Muscle of back (tissue), 13 donors: ENCODE data around the gene SLC35E1. TPM values are rescaled to one million over a fixed set of nuclear protein-coding genes. Genes with fewer than 3 reads are reported as not detected.
A peak's percentile ranks its signal among the peaks of the same experiment; 100 is the strongest.

Experiments
- DNase-seq, 3 donors: peaks; one replicate each; pipeline versions ENCODE4 v3.0.0 to v3.0.0-alpha.2; 2013
- long read RNA-seq, 9 donors: transcript quantifications; one replicate each; lab custom pipeline, GENCODE V29; 2026
- polyA plus RNA-seq, 10 donors: library from polyadenylated mRNA; unstranded; fragments of 120-200 nt; gene quantifications; one replicate each; pipeline ENCODE4 v1.2.1, GENCODE V29; 2013; ENCODE audit not compliant: insufficient read length in 10 of 10

Gene SLC35E1
- 10 to 100 TPM; 25.9 to 32.6 (median 29.9) TPM for polyA plus RNA-seq
- long read RNA-seq, donor 1, full-length matches to known transcripts, result 5 of 12 reads
- long read RNA-seq, donor 1, partial matches to known transcripts, result 7 of 12 reads
- long read RNA-seq, donor 1, other reads (novel, unspliced or antisense), result 0 of 12 reads
- long read RNA-seq, donor 2, full-length matches to known transcripts, result 11 of 11 reads
- long read RNA-seq, donor 2, partial matches to known transcripts, result 0 of 11 reads
- long read RNA-seq, donor 2, other reads (novel, unspliced or antisense), result 0 of 11 reads
- long read RNA-seq, donor 3, result 0 reads
- long read RNA-seq, donor 4, full-length matches to known transcripts, result 1 of 1 reads
- long read RNA-seq, donor 4, partial matches to known transcripts, result 0 of 1 reads
- long read RNA-seq, donor 4, other reads (novel, unspliced or antisense), result 0 of 1 reads
- long read RNA-seq, donor 5, full-length matches to known transcripts, result 11 of 11 reads
- long read RNA-seq, donor 5, partial matches to known transcripts, result 0 of 11 reads
- long read RNA-seq, donor 5, other reads (novel, unspliced or antisense), result 0 of 11 reads
- long read RNA-seq, donor 6, full-length matches to known transcripts, result 7 of 20 reads
- long read RNA-seq, donor 6, partial matches to known transcripts, result 13 of 20 reads
- long read RNA-seq, donor 6, other reads (novel, unspliced or antisense), result 0 of 20 reads
- long read RNA-seq, donor 7, full-length matches to known transcripts, result 11 of 19 reads
- long read RNA-seq, donor 7, partial matches to known transcripts, result 8 of 19 reads
- long read RNA-seq, donor 7, other reads (novel, unspliced or antisense), result 0 of 19 reads
- long read RNA-seq, donor 8, full-length matches to known transcripts, result 8 of 8 reads
- long read RNA-seq, donor 8, partial matches to known transcripts, result 0 of 8 reads
- long read RNA-seq, donor 8, other reads (novel, unspliced or antisense), result 0 of 8 reads
- long read RNA-seq, donor 9, result 0 reads

GRCh38 chr19:16572332-16573211 is at the start of gene SLC35E1:
Gene SLC35E1, minus strand, starts transcription at chr19:16572415. Its CDS starts 51 bp downstream, at chr19:16572364.
- DNase-seq, result peak; percentile 96 to 98 (median 96)

- no peak for DNase-seq
These were observed 49.1 kb upstream of the SLC35E1 start for GRCh38 chr19:16621165-16621800.

GRCh38 chr19:16620584-16620983 is 48.4 kb upstream of the SLC35E1 start:
- DNase-seq, result no peak

GRCh38 chr19:16620018-16620417 is 47.8 kb upstream of the SLC35E1 start:
- DNase-seq, result peak in 2 of 3 donors; percentile 26 to 28

GRCh38 chr19:16619457-16619856 is 47.2 kb upstream of the SLC35E1 start:
- DNase-seq, result no peak

GRCh38 chr19:16618248-16618647 is 46.0 kb upstream of the SLC35E1 start:
- no peak for DNase-seq

- DNase-seq, result no peak
These were observed 43.6 kb upstream of the SLC35E1 start for GRCh38 chr19:16615808-16616207.

- no peak for DNase-seq
These were observed 42.7 kb upstream of the SLC35E1 start for GRCh38 chr19:16614941-16615340.

GRCh38 chr19:16613841-16614240 is 41.6 kb upstream of the SLC35E1 start:
- DNase-seq, result no peak

- DNase-seq, result no peak
These were observed 40.4 kb upstream of the SLC35E1 start for GRCh38 chr19:16612636-16613035.

GRCh38 chr19:16611121-16611520 is 38.9 kb upstream of the SLC35E1 start:
- DNase-seq, result no peak

GRCh38 chr19:16609511-16610200 is 37.4 kb upstream of the SLC35E1 start:
- DNase-seq, result no peak

GRCh38 chr19:16608290-16608739 is 36.1 kb upstream of the SLC35E1 start:
- peak in 1 of 3 donors; percentile 38 for DNase-seq

- no peak for DNase-seq
These were observed 35.6 kb upstream of the SLC35E1 start for GRCh38 chr19:16607819-16608218.

- DNase-seq, result peak in 1 of 3 donors; percentile 36
These were observed 33.4 kb upstream of the SLC35E1 start for GRCh38 chr19:16605553-16605994.

GRCh38 chr19:16605115-16605514 is 32.9 kb upstream of the SLC35E1 start:
- DNase-seq, result no peak

- DNase-seq, result no peak
These were observed 32.4 kb upstream of the SLC35E1 start for GRCh38 chr19:16604615-16605014.

- no peak for DNase-seq
These were observed 30.9 kb upstream of the SLC35E1 start for GRCh38 chr19:16603090-16603489.

- no peak for DNase-seq
These were observed 29.3 kb upstream of the SLC35E1 start for GRCh38 chr19:16601378-16602052.
